ENCODE measurements around the gene EPB41L3. TPM values are rescaled to one million over a fixed set of nuclear protein-coding genes. Genes with fewer than 3 reads are reported as not detected.

EPB41L3 gene
- polyA plus RNA-seq, 3 donors = 25.2 to 56.6 (median 51.3) TPM

DNA sequence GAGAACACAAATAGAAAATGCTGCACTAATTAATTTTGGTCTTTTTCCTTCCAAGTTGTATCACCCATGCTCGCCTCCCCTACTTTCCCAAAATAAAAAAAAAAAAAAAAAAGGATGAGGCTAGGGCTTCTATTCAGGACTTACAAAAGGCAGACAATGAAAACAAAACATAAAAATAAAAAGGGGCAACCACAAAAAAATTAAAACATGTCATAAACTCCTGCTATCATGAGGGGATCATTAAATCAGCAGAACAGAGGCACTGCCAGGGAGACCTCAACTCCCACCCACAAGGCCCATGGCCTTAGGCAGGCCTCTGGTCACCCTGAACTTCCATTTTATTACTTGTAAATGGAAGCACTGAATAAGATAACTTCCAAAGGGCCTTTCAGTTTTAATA lies 23.3 kb downstream of the EPB41L3 start:
- Histone ChIP-seq H3K4me3 (replicated peaks in 1 of 3; ENCODE audit: low read depth in 2 of 3, low read length in 3 of 3) (no peak overlapping the region), H4K20me1 (ENCODE audit: insufficient read depth, low read length) (peaks cover 41% of the 10 kb centered on the region), H3K4me2 (replicated peaks; ENCODE audit: extremely low read depth, low read length, poor library complexity, severe bottlenecking) (no peak overlapping the region), H3K27me3 (ENCODE audit: control insufficient read depth in 2 of 2, insufficient read depth in 2 of 2, low read length in 2 of 2) (no peaks in the 10 kb centered on the region), H3K79me2 (ENCODE audit: insufficient read depth, low read length) (peaks cover 57% of the 10 kb centered on the region), H3K9me3 (replicated peaks in 1 of 2; ENCODE audit: control insufficient read depth in 1 of 2, insufficient read depth in 1 of 2, low read length in 2 of 2) (no peaks in the 10 kb centered on the region), H3K36me3 (replicated peaks in 1 of 2; ENCODE audit: control insufficient read depth in 1 of 2, insufficient read depth in 2 of 2, low read length in 2 of 2) (no peaks in the 10 kb centered on the region), H2AFZ (ENCODE audit: insufficient read depth, low read depth, low read length, poor library complexity, severe bottlenecking) (no peak overlapping the region), H3K9ac (ENCODE audit: insufficient read depth, low read length, poor library complexity, severe bottlenecking) (no peak overlapping the region), H3K4me1 (ENCODE audit: control insufficient read depth in 1 of 2, insufficient read depth in 2 of 2, low read length in 2 of 2) (peaks cover 19 to 24% of the 10 kb centered on the region in 2 donors), H3K27ac (ENCODE audit: low read depth in 1 of 2, low read length in 2 of 2) (no peak overlapping the region)
- Mint-ChIP-seq H3K4me1 (peaks cover 33% of the 10 kb centered on the region), H3K27me3 (ENCODE audit: low read depth in 3 of 3) (no peaks in the 10 kb centered on the region), H3K27ac (no peak overlapping the region), H3K9me3 (peaks cover 0 to 3% (median 0%) of the 10 kb centered on the region in 7 donors), H3K36me3 (peaks cover 0 to 10% of the 10 kb centered on the region in 2 donors), H3K4me3 (no peak overlapping the region)
- intact Hi-C loops (cut with micrococcal nuclease) = no loop called here
- no peak for DNase-seq
- TF ChIP-seq, protein P1, sequence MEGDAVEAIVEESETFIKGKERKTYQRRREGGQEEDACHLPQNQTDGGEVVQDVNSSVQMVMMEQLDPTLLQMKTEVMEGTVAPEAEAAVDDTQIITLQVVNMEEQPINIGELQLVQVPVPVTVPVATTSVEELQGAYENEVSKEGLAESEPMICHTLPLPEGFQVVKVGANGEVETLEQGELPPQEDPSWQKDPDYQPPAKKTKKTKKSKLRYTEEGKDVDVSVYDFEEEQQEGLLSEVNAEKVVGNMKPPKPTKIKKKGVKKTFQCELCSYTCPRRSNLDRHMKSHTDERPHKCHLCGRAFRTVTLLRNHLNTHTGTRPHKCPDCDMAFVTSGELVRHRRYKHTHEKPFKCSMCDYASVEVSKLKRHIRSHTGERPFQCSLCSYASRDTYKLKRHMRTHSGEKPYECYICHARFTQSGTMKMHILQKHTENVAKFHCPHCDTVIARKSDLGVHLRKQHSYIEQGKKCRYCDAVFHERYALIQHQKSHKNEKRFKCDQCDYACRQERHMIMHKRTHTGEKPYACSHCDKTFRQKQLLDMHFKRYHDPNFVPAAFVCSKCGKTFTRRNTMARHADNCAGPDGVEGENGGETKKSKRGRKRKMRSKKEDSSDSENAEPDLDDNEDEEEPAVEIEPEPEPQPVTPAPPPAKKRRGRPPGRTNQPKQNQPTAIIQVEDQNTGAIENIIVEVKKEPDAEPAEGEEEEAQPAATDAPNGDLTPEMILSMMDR (IDR thresholded peaks at IDR 0.05) = no peak
- no CpG with 5 or more reads among the region's 1 CpG for WGBS (ENCODE audit: insufficient coverage)

DNA sequence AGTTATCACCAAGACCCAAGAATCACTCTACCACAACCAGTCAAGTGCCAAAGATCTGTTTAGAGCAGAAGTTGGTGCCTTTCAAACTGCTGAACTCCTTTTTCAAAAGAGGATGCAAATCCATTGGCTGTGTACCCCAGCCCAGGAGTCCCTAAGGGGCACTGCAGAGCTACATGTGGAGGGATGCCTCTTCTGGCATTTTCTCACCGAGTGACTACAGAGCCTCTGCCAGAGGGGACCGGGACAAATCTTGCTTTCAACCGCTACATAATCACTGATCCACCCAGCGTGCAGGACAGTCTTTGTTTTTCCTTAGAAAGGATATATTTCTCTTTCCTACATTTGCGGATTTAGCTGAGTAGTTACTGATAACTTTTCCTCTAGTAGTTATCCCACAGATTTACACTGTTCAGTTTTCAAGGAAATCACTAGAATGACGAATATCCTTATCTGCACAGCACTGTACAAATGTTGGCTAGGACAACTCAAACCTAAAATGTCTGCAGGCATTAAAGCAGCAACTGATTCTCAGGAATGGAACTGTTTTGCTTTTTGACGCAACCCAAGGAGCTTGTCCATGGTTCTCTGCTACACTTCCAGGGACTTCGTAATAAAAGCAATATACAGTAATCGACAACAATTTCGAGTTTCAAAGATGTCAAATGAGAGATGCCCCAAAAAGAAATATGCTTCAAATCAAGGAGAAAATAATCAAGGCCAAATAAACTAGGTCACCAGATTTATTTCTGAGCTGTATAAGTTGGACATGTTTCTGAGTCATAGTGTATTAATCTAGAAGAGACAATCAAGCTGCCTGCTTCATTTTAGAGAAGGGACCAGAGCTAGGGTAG lies 24.1 kb downstream of the EPB41L3 start:
- H3K27me3 Mint-ChIP-seq (ENCODE audit: low read depth in 3 of 3) = no peaks in the 10 kb centered on the region
- peak overlapping the region in 2 of 7 donors; percentile 35 to 51 for H3K27ac Mint-ChIP-seq
- no peaks in the 10 kb centered on the region for H3K36me3 ChIP-seq (replicated peaks in 1 of 2; ENCODE audit: control insufficient read depth in 1 of 2, insufficient read depth in 2 of 2, low read length in 2 of 2)
- H3K9ac ChIP-seq (ENCODE audit: insufficient read depth, low read length, poor library complexity, severe bottlenecking) = no peak overlapping the region
- H3K4me3 ChIP-seq (replicated peaks in 1 of 3; ENCODE audit: low read depth in 2 of 3, low read length in 3 of 3) = no peak overlapping the region
- peaks cover 38% of the 10 kb centered on the region for H3K4me1 Mint-ChIP-seq
- no peak overlapping the region for H3K4me3 Mint-ChIP-seq
- H3K4me1 ChIP-seq (ENCODE audit: control insufficient read depth in 1 of 2, insufficient read depth in 2 of 2, low read length in 2 of 2) = peaks cover 25 to 32% of the 10 kb centered on the region in 2 donors
- H3K79me2 ChIP-seq (ENCODE audit: insufficient read depth, low read length) = peaks cover 50% of the 10 kb centered on the region
- TF ChIP-seq, protein P1 (IDR thresholded peaks at IDR 0.05) = no peak
- H4K20me1 ChIP-seq (ENCODE audit: insufficient read depth, low read length) = peaks cover 33% of the 10 kb centered on the region
- H3K27ac ChIP-seq (ENCODE audit: low read depth in 1 of 2, low read length in 2 of 2) = no peak overlapping the region
- no peak for DNase-seq
- H3K9me3 ChIP-seq (replicated peaks in 1 of 2; ENCODE audit: control insufficient read depth in 1 of 2, insufficient read depth in 1 of 2, low read length in 2 of 2) = no peaks in the 10 kb centered on the region
- peaks cover 0 to 7% of the 10 kb centered on the region in 2 donors for H3K36me3 Mint-ChIP-seq
- peaks cover 0 to 3% (median 0%) of the 10 kb centered on the region in 7 donors for H3K9me3 Mint-ChIP-seq
- intact Hi-C loops (cut with micrococcal nuclease) = loop anchor here (10.0 kb wide), 1 partner anchor 55 kb away; no protein-coding TSS in a partner anchor
- no peak overlapping the region for H3K4me2 ChIP-seq (replicated peaks; ENCODE audit: extremely low read depth, low read length, poor library complexity, severe bottlenecking)
- H2AFZ ChIP-seq (ENCODE audit: insufficient read depth, low read depth, low read length, poor library complexity, severe bottlenecking) = no peak overlapping the region
- no peaks in the 10 kb centered on the region for H3K27me3 ChIP-seq (ENCODE audit: control insufficient read depth in 2 of 2, insufficient read depth in 2 of 2, low read length in 2 of 2)
- WGBS (ENCODE audit: insufficient coverage) = 94% methylated on average over 2 of the region's 10 CpGs
